HepG2 (cell line): ENCODE data around the gene ACBD7. TPM values are rescaled to one million over a fixed set of nuclear protein-coding genes. Genes with fewer than 3 reads are reported as not detected.

ENCODE experiments used
- DR1 ChIP-seq: sonication (generic); formaldehyde crosslinking; IDR thresholded peaks from 2 replicates; pipeline ENCODE4 v1.8.0; 2021; ENCODE audit warnings: mild to moderate bottlenecking, missing genetic modification reagents, inconsistent platforms
- FOXA3 ChIP-seq: IDR thresholded peaks from 2 replicates; pipeline ENCODE4 v1.6.1; 2016; ENCODE audit warnings: missing genetic modification reagents, missing compliant biosample characterization
- KAT2B ChIP-seq: fragments of 150-350 bp; IDR thresholded peaks from 2 replicates; pipeline ENCODE4 v1.6.1; 2014; ENCODE audit warnings: low read depth, low read length, borderline replicate concordance
- KDM6A ChIP-seq: IDR thresholded peaks from 2 replicates; pipeline ENCODE4 v1.6.1; 2016; ENCODE audit warnings: low read depth
- MED1 ChIP-seq: sonication (generic); formaldehyde crosslinking; IDR thresholded peaks from 2 replicates; pipeline ENCODE4 v1.4.0; 2020; ENCODE audit warnings: missing genetic modification reagents
- MYC ChIP-seq: sonication (generic); formaldehyde crosslinking; IDR thresholded peaks from 2 replicates; pipeline ENCODE4 v1.9.0; 2021; ENCODE audit warnings: missing genetic modification reagents, borderline replicate concordance
- NFE2L2 ChIP-seq: fragments of 150-350 bp; IDR thresholded peaks from 2 replicates; pipeline ENCODE4 v1.6.1; 2014; ENCODE audit warnings: low read length
- RARA ChIP-seq: IDR thresholded peaks from 2 replicates; pipeline ENCODE4 v1.6.1; 2016; ENCODE audit warnings: missing genetic modification reagents, missing compliant biosample characterization
- SRY ChIP-seq: sonication (generic); formaldehyde crosslinking; IDR thresholded peaks from 2 replicates; pipeline ENCODE4 v1.8.0; 2022; ENCODE audit warnings: mild to moderate bottlenecking, missing genetic modification reagents
- STAT5B ChIP-seq: sonication (generic); formaldehyde crosslinking; IDR thresholded peaks from 2 replicates; pipeline ENCODE4 v1.4.0; 2020; ENCODE audit warnings: missing genetic modification reagents
- TOE1 ChIP-seq: sonication (generic); formaldehyde crosslinking; IDR thresholded peaks from 2 replicates; pipeline ENCODE4 v1.4.0; 2020; ENCODE audit warnings: mild to moderate bottlenecking, missing genetic modification reagents
- TOPORS ChIP-seq: sonication (generic); formaldehyde crosslinking; IDR thresholded peaks from 2 replicates; pipeline ENCODE4 v1.8.0; 2023; ENCODE audit warnings: mild to moderate bottlenecking, missing genetic modification reagents
- ZNF205 ChIP-seq: IDR thresholded peaks from 2 replicates; pipeline ENCODE4 v1.6.1; 2018; ENCODE audit warnings: missing biosample characterization, missing genetic modification reagents
- ZNF430 ChIP-seq: sonication (generic); formaldehyde crosslinking; IDR thresholded peaks from 2 replicates; pipeline ENCODE4 v1.9.0; 2021; ENCODE audit warnings: mild to moderate bottlenecking, missing genetic modification reagents
- ZNF510 ChIP-seq: sonication (generic); formaldehyde crosslinking; IDR thresholded peaks from 2 replicates; pipeline ENCODE4 v1.4.0; 2020; ENCODE audit warnings: low read depth, mild to moderate bottlenecking, missing genetic modification reagents
- ZNF761 ChIP-seq: sonication (generic); formaldehyde crosslinking; conservative IDR thresholded peaks from 2 replicates; pipeline ENCODE4 v1.4.0; 2020; ENCODE audit warnings: mild to moderate bottlenecking, missing genetic modification reagents
- ZNF777 ChIP-seq: sonication (generic); formaldehyde crosslinking; IDR thresholded peaks from 2 replicates; pipeline ENCODE4 v1.4.0; 2020; ENCODE audit warnings: missing genetic modification reagents
- ZNF781 ChIP-seq: sonication (generic); formaldehyde crosslinking; IDR thresholded peaks from 2 replicates; pipeline ENCODE4 v1.5.1; 2020; ENCODE audit warnings: borderline replicate concordance, mild to moderate bottlenecking, missing genetic modification reagents; ENCODE audit errors: not compliant biosample characterization
- polyA plus RNA-seq, 8 experiments: library from polyadenylated mRNA; depleted of rRNA in 3 of 8; stranded (reverse) in 7 of 8; unstranded in 1 of 8; fragments of >200 nt; fragmentation: Illumina TruSeq in 4 of 8; extraction: Trizol in 4 of 8; gene quantifications; 2 replicates each; pipeline versions ENCODE4 v1.2.1 to v1.2.3, GENCODE V29; 2011 to 2016; ENCODE audit warnings: low read depth in 4 of 8, missing spikeins in 1 of 8, mixed read lengths in 1 of 8; ENCODE audit not compliant: insufficient read depth in 1 of 8
- total RNA-seq, 5 experiments: library from RNA; depleted of rRNA; stranded (reverse); fragments of >200 nt; fragmentation: Illumina TruSeq; extraction: Trizol; gene quantifications; 2 replicates each; pipeline ENCODE4 v1.2.3, GENCODE V29; 2016; ENCODE audit warnings: low read depth in 1 of 5
- TF ChIP-seq, protein P1 (sequence below): sonication (generic); formaldehyde crosslinking; IDR thresholded peaks from 2 replicates; pipeline ENCODE4 v1.4.0; 2020; ENCODE audit warnings: missing genetic modification reagents
- TF ChIP-seq, protein P2 (sequence below): sonication (generic); formaldehyde crosslinking; IDR thresholded peaks from 2 replicates; pipeline ENCODE4 v1.5.0; 2020; ENCODE audit warnings: mild to moderate bottlenecking, missing genetic modification reagents, borderline replicate concordance
- TF ChIP-seq, protein P3 (sequence below): IDR thresholded peaks from 2 replicates; pipeline ENCODE4 v1.6.1; 2016

The ACBD7 gene
- total and polyA plus RNA-seq, 2 of the 13 experiments (the other 11 are each of a cell fraction or from before 2014, with no cell fraction given), result 1.4 to 2.6 TPM

DNA sequence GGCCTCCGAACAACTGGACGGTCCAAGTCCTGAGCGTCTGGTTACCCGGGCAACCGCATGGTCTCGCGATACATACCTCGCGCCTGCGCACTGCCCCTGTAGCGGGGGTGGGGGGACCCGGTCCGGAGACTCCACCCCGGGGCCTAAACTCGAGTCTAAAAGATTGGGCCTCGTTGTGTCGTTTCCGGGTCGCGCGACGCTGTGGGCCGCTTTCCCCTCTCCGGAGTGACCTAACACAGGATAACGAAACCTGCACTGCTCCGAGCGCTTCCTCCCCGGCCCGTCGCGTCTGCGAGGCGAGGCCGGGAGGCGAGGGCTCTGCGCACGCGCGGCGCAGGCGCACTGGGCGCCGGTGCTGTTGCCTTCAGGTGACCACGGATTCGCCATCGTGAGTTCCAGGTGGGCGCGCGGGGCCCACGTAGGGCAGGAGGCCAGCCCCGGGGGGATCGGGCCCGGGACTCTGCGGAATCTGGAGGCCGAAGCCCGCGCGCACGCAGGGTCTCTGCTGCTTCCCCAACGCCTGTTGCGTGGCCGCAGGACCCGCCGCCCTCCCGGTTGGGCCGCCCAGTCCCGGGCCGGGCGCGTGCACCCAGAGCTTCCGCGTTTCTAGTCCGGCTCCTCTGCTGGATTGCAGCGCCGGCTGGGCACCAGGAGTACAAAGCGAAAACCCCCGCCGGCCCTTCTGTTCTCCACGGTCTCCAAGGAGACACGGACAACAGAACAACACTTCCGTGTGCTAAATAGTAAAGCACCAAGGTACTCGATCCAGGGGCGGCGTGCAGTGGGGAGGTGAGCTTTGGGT lies 8.6 kb upstream of the ACBD7 start, which contains the start of gene RPP38 (continued):
- TF ChIP-seq RARA (CRISPR knock-in tag) (peak; percentile 15; the same call in 1 of the 2 replicates), DR1 (CRISPR knock-in tag) (peak; percentile 58; the same call in 1 of the 2 replicates), ZNF205 (CRISPR knock-in tag) (peak; percentile 26; the same call in 1 of the 2 replicates), TOE1 (0 out of 2 replicates have a peak, but pooled peaks have one; percentile 37), ZNF430 (CRISPR knock-in tag) (peak; percentile 80; the same call in 1 of the 2 replicates), MED1 (CRISPR knock-in tag) (peak; percentile 61), FOXA3 (CRISPR knock-in tag) (0 out of 2 replicates have a peak, but pooled peaks have one; percentile 5), KDM6A (CRISPR knock-in tag) (no peak), ZNF761 (CRISPR knock-in tag) (peak; percentile 27; the same call in 1 of the 2 replicates), STAT5B (CRISPR knock-in tag) (peak; percentile 22), ZNF777 (CRISPR knock-in tag) (peak; percentile 62; the same call in 1 of the 2 replicates), ZNF781 (CRISPR knock-in tag) (no peak), NFE2L2 (no peak), KAT2B (no peak), SRY (peak; percentile 95), ZNF510 (CRISPR knock-in tag) (peak; percentile 71; the same call in 1 of the 2 replicates), MYC (CRISPR knock-in tag) (peak; percentile 94), TOPORS (CRISPR knock-in tag) (peak; percentile 96)
- TF ChIP-seq, protein P1, sequence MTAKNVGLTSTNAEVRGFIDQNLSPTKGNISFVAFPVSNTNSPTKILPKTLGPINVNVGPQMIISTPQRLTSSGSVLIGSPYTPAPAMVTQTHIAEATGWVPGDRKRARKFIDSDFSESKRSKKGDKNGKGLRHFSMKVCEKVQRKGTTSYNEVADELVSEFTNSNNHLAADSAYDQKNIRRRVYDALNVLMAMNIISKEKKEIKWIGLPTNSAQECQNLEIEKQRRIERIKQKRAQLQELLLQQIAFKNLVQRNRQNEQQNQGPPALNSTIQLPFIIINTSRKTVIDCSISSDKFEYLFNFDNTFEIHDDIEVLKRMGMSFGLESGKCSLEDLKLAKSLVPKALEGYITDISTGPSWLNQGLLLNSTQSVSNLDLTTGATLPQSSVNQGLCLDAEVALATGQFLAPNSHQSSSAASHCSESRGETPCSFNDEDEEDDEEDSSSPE (CRISPR knock-in tag), result peak; percentile 63
- TF ChIP-seq, protein P2, sequence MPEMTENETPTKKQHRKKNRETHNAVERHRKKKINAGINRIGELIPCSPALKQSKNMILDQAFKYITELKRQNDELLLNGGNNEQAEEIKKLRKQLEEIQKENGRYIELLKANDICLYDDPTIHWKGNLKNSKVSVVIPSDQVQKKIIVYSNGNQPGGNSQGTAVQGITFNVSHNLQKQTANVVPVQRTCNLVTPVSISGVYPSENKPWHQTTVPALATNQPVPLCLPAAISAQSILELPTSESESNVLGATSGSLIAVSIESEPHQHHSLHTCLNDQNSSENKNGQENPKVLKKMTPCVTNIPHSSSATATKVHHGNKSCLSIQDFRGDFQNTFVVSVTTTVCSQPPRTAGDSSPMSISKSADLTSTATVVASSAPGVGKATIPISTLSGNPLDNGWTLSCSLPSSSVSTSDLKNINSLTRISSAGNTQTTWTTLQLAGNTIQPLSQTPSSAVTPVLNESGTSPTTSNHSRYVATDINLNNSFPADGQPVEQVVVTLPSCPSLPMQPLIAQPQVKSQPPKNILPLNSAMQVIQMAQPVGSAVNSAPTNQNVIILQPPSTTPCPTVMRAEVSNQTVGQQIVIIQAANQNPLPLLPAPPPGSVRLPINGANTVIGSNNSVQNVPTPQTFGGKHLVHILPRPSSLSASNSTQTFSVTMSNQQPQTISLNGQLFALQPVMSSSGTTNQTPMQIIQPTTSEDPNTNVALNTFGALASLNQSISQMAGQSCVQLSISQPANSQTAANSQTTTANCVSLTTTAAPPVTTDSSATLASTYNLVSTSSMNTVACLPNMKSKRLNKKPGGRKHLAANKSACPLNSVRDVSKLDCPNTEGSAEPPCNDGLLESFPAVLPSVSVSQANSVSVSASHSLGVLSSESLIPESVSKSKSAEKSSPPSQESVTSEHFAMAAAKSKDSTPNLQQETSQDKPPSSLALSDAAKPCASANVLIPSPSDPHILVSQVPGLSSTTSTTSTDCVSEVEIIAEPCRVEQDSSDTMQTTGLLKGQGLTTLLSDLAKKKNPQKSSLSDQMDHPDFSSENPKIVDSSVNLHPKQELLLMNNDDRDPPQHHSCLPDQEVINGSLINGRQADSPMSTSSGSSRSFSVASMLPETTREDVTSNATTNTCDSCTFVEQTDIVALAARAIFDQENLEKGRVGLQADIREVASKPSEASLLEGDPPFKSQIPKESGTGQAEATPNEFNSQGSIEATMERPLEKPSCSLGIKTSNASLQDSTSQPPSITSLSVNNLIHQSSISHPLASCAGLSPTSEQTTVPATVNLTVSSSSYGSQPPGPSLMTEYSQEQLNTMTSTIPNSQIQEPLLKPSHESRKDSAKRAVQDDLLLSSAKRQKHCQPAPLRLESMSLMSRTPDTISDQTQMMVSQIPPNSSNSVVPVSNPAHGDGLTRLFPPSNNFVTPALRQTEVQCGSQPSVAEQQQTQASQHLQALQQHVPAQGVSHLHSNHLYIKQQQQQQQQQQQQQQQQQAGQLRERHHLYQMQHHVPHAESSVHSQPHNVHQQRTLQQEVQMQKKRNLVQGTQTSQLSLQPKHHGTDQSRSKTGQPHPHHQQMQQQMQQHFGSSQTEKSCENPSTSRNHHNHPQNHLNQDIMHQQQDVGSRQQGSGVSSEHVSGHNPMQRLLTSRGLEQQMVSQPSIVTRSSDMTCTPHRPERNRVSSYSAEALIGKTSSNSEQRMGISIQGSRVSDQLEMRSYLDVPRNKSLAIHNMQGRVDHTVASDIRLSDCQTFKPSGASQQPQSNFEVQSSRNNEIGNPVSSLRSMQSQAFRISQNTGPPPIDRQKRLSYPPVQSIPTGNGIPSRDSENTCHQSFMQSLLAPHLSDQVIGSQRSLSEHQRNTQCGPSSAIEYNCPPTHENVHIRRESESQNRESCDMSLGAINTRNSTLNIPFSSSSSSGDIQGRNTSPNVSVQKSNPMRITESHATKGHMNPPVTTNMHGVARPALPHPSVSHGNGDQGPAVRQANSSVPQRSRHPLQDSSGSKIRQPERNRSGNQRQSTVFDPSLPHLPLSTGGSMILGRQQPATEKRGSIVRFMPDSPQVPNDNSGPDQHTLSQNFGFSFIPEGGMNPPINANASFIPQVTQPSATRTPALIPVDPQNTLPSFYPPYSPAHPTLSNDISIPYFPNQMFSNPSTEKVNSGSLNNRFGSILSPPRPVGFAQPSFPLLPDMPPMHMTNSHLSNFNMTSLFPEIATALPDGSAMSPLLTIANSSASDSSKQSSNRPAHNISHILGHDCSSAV (CRISPR knock-in tag), result no peak
- TF ChIP-seq, protein P3, sequence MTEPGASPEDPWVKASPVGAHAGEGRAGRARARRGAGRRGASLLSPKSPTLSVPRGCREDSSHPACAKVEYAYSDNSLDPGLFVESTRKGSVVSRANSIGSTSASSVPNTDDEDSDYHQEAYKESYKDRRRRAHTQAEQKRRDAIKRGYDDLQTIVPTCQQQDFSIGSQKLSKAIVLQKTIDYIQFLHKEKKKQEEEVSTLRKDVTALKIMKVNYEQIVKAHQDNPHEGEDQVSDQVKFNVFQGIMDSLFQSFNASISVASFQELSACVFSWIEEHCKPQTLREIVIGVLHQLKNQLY (CRISPR knock-in tag), result no peak
